Dedifferentiated amniotic fluid mesenchymal stem cell (primary cell): ENCODE results near the gene SDHAF3.

Source experiments
- DNase-seq: peaks from one replicate; pipeline ENCODE4 v3.0.0-alpha.2; 2016; ENCODE audit errors: extremely low spot score

The SDHAF3 gene

GRCh38 chr7:97218767-97219166 is 101.3 kb downstream of the SDHAF3 start:
- no peak for DNase-seq

GRCh38 chr7:97219237-97219636 is 101.7 kb downstream of the SDHAF3 start:
- no peak for DNase-seq

- no peak for DNase-seq
These were observed 106.8 kb downstream of the SDHAF3 start for GRCh38 chr7:97224316-97224715.

- DNase-seq, result no peak
These were observed 109.0 kb downstream of the SDHAF3 start for GRCh38 chr7:97226541-97226940.
